ENCODE results near the gene CDC42BPA. TPM values are rescaled to one million over a fixed set of nuclear protein-coding genes. Genes with fewer than 3 reads are reported as not detected.

Gene CDC42BPA
- polyA plus RNA-seq, 2 of the 4 experiments (the other 2 are of a cell fraction) = 11.4 to 28.4 TPM

- ChIA-PET POLR2A (no interaction called here), CTCF (no interaction called here)
- Histone ChIP-seq H3K27ac (no peak overlapping the region), H3K4me1 (peaks cover 10% of the 10 kb centered on the region), H3K4me2 (no peak overlapping the region), H3K4me3 (no peak overlapping the region), H3K9me3 (no peaks in the 10 kb centered on the region)
- DNase-seq (ENCODE audit: low read depth in 1 of 2, low spot score in 1 of 2) (no peak), ATAC-seq (no peak), FAIRE-seq (no peak)
- TF ChIP-seq MAFK (IDR thresholded peaks at IDR 0.05; ENCODE audit: partially characterized antibody) (peak; percentile 50), REST (IDR thresholded peaks at IDR 0.05) (no peak), POLR2A (IDR thresholded peaks at IDR 0.05; ENCODE audit: low read length) (no peak), FOSB (CRISPR knock-in tag; IDR thresholded peaks at IDR 0.05) (no peak), JUN (IDR thresholded peaks at IDR 0.05) (no peak), ZC3H11A (IDR thresholded peaks at IDR 0.05) (no peak), HOXA7 (CRISPR knock-in tag; IDR thresholded peaks at IDR 0.05) (no peak), HMGXB4 (CRISPR knock-in tag; IDR thresholded peaks at IDR 0.05; ENCODE audit: borderline replicate concordance) (no peak)
- WGBS (ENCODE audit: missing lambda C conversion rate) = 82% methylated on average over 4 of the region's 4 CpGs
These were observed 246.3 kb downstream of the CDC42BPA start for GRCh38 chr1:227071895-227072587.

GRCh38 chr1:227070638-227071285 is 247.5 kb downstream of the CDC42BPA start:
- POLR2A ChIA-PET = no interaction called here
- 85% methylated on average over 4 of the region's 4 CpGs for WGBS (ENCODE audit: missing lambda C conversion rate)
- H3K4me2 ChIP-seq = no peak overlapping the region
- H3K9me3 ChIP-seq = no peaks in the 10 kb centered on the region
- FAIRE-seq (no peak), ATAC-seq (no peak), DNase-seq (ENCODE audit: low read depth in 1 of 2, low spot score in 1 of 2) (no peak)
- TF ChIP-seq EHF (CRISPR knock-in tag; IDR thresholded peaks at IDR 0.05) (no peak), CEBPB (IDR thresholded peaks at IDR 0.05) (0 out of 4 replicates have a peak, but pooled peaks of 1 of the 2 experiments have one; percentile 18)
- H3K4me3 ChIP-seq = no peak overlapping the region
- CTCF ChIA-PET = no interaction called here
- H3K27ac ChIP-seq = no peak overlapping the region
- H3K4me1 ChIP-seq = peaks cover 10% of the 10 kb centered on the region

- no peaks in the 10 kb centered on the region for H3K9me3 ChIP-seq
- TF ChIP-seq NPAS2 (CRISPR knock-in tag; IDR thresholded peaks at IDR 0.05; ENCODE audit: borderline replicate concordance) (no peak), EHMT2 (IDR thresholded peaks at IDR 0.05; ENCODE audit: low read depth) (no peak), EP300 (IDR thresholded peaks at IDR 0.05) (no peak), ZFP36 (IDR thresholded peaks at IDR 0.05; ENCODE audit: borderline replicate concordance, partially characterized antibody) (no peak), SREBF2 (IDR thresholded peaks at IDR 0.05) (no peak), CHD2 (IDR thresholded peaks at IDR 0.05; ENCODE audit: low read length, partially characterized antibody) (no peak), HMGXB4 (CRISPR knock-in tag; IDR thresholded peaks at IDR 0.05; ENCODE audit: borderline replicate concordance) (no peak), MAFK (IDR thresholded peaks at IDR 0.05; ENCODE audit: partially characterized antibody) (no peak), HOXB5 (CRISPR knock-in tag; IDR thresholded peaks at IDR 0.05) (no peak), NFE2L2 (conservative IDR thresholded peaks at IDR 0.05; ENCODE audit: low read length) (no peak), HOXB13 (CRISPR knock-in tag; IDR thresholded peaks at IDR 0.05; ENCODE audit: low read depth) (no peak), EHF (CRISPR knock-in tag; IDR thresholded peaks at IDR 0.05) (no peak), HES2 (IDR thresholded peaks at IDR 0.05) (no peak), ATOH8 (CRISPR knock-in tag; IDR thresholded peaks at IDR 0.05; ENCODE audit: low read depth) (no peak), POLR2A (IDR thresholded peaks at IDR 0.05; ENCODE audit: low read length) (no peak)
- TF ChIP-seq, protein P1, sequence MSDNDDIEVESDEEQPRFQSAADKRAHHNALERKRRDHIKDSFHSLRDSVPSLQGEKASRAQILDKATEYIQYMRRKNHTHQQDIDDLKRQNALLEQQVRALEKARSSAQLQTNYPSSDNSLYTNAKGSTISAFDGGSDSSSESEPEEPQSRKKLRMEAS (IDR thresholded peaks at IDR 0.05) = no peak
- TF ChIP-seq, protein P2, sequence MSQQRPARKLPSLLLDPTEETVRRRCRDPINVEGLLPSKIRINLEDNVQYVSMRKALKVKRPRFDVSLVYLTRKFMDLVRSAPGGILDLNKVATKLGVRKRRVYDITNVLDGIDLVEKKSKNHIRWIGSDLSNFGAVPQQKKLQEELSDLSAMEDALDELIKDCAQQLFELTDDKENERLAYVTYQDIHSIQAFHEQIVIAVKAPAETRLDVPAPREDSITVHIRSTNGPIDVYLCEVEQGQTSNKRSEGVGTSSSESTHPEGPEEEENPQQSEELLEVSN (IDR thresholded peaks at IDR 0.05; ENCODE audit: borderline replicate concordance, low read depth) = no peak
- H3K27ac ChIP-seq = no peak overlapping the region
- CTCF ChIA-PET = no interaction called here
- no peak overlapping the region for H3K4me3 ChIP-seq
- no peak for ATAC-seq
- FAIRE-seq = no peak
- no peak overlapping the region for H3K4me2 ChIP-seq
- POLR2A ChIA-PET = no interaction called here
- 98% methylated on average over 2 of the region's 2 CpGs for WGBS (ENCODE audit: missing lambda C conversion rate)
- peaks cover 10% of the 10 kb centered on the region for H3K4me1 ChIP-seq
- DNase-seq (ENCODE audit: low read depth in 1 of 2, low spot score in 1 of 2) = no peak
These were observed 248.8 kb downstream of the CDC42BPA start for GRCh38 chr1:227069490-227069889.
